GM21529 (cell line): ENCODE results near the gene VSIG2.

Experiments used
- ATAC-seq: cut with Tn5 transposase; IDR thresholded peaks from one replicate; pipeline ENCODE4 v1.9.1; 2021; ENCODE audit not compliant: unreplicated experiment

Gene VSIG2

GRCh38 chr11:124763156-124763947, 11.3 kb upstream of the VSIG2 start:
- ATAC-seq, result peak; percentile 28

GRCh38 chr11:124762624-124763155, 10.6 kb upstream of the VSIG2 start:
- ATAC-seq, result peak; percentile 18

GRCh38 chr11:124762105-124762623, 10.1 kb upstream of the VSIG2 start, which contains the start of gene ESAM:
Gene ESAM, minus strand, starts transcription at chr11:124762290. Its CDS starts 136 bp downstream, at chr11:124762154.
- peak; percentile 64 for ATAC-seq

GRCh38 chr11:124761301-124762104, 9.4 kb upstream of the VSIG2 start:
- ATAC-seq, result peak; percentile 4

GRCh38 chr11:124760806-124761205, 8.8 kb upstream of the VSIG2 start:
- ATAC-seq, result no peak

- ATAC-seq, result no peak
These were observed 8.2 kb upstream of the VSIG2 start for GRCh38 chr11:124760205-124760652.

GRCh38 chr11:124759266-124760204, 7.5 kb upstream of the VSIG2 start:
- no peak for ATAC-seq

GRCh38 chr11:124758355-124759265, 6.6 kb upstream of the VSIG2 start:
- ATAC-seq, result peak; percentile 57

- ATAC-seq, result no peak
These were observed 5.3 kb upstream of the VSIG2 start for GRCh38 chr11:124757320-124757719.

- no peak for ATAC-seq
These were observed 4.7 kb upstream of the VSIG2 start for GRCh38 chr11:124756753-124757227.

GRCh38 chr11:124756033-124756752, 4.1 kb upstream of the VSIG2 start:
- no peak for ATAC-seq

- no peak for ATAC-seq
These were observed 2.7 kb upstream of the VSIG2 start for GRCh38 chr11:124754710-124755109.

- no peak for ATAC-seq
These were observed 2.3 kb upstream of the VSIG2 start for GRCh38 chr11:124754309-124754708.

GRCh38 chr11:124753624-124754023, 1.6 kb upstream of the VSIG2 start:
- no peak for ATAC-seq

- ATAC-seq, result no peak
These were observed 1.1 kb upstream of the VSIG2 start for GRCh38 chr11:124753205-124753604.

GRCh38 chr11:124752471-124753102, 532 bp upstream of the VSIG2 start:
- ATAC-seq, result no peak

- ATAC-seq, result no peak
These were observed 689 bp downstream of the VSIG2 start for GRCh38 chr11:124751391-124751740.

- no peak for ATAC-seq
These were observed 2.1 kb downstream of the VSIG2 start for GRCh38 chr11:124749912-124750311.
